Measurements from ENCODE around the gene OSBPL5.
"Not testable (repeated sequence)": the region's sequence is repeated elsewhere in the genome, so short reads cannot be mapped to it uniquely, and the experiment has no call there.

OSBPL5 gene

DNA sequence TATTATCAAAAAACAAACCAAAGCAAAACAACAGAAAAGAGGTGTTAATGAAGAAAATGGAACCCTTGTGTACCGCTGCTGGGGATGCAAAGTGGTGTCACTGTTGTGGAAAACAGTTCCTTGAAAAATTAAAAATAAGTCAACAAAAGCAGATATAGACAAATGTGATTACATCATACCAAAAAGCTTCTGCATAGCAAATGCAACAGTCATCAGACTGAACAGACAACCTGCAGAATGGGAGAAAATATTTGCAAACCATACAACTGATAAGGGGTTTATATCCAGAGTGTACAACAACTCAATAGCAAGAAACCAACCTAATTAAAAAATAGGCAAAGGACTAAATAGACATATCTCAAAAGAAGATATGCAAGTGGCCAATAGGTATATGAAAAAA, 85.0 kb downstream of the OSBPL5 start:
- DNase-seq = no peak

DNA sequence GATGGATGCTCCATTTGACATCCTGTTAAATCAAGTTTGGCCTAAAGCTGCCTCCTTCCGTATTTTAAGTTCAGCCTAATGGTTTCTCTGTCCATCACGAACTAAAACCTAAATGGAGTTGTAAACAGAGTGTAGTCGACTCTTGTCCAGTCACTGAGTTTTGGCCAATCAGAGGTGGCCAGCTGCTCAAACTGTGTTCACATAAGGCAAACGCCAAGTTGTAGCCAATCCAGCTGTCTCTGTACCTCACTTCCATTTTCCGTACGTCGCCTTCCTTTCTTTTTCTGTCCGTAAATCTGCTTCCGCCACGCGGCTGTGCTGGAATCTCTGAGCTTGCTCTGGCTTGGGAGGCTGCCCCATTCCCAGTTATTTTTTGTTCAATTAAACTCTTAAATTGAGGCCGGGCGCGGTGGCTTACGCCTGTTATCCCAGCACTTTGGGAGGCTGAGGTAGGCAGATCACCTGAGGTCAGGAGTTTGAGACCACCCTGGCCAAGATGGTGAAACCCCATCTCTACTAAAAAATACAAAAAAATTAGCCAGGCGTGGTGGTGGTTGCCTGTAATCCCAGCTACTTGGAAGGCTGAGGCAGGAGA, 87.2 kb downstream of the OSBPL5 start:
- no peak for DNase-seq

DNA sequence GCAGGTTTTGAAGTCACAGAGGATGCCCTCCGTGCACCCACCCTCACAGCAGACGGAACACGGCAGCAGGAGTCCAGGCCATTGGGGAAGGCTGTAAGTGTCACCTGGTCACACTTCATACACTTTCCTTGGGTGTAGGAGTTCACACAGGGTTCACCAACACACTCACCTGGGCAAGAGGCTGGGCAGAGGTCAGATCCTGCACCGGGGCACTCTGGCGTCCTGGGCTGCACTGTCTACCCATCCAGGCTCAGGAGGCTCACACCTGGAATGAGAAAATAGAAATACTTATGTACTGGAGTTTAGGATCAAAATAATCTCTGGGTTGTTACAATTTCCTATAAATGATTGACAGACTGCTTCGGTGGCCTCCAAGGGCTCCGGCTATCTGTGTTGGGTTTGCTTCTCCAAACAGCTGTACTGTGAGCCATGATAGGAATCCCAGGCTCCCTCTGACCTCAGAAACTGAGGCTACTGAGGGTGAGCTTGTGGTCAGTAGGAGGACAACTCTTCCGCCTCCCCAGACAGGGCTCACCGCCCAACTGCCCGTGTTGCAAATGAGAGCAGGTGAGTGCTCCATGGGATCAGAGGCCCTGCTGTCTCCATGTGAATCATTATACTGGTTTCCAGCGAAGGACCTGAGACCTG, 87.8 kb downstream of the OSBPL5 start:
- DNase-seq = no peak

DNA sequence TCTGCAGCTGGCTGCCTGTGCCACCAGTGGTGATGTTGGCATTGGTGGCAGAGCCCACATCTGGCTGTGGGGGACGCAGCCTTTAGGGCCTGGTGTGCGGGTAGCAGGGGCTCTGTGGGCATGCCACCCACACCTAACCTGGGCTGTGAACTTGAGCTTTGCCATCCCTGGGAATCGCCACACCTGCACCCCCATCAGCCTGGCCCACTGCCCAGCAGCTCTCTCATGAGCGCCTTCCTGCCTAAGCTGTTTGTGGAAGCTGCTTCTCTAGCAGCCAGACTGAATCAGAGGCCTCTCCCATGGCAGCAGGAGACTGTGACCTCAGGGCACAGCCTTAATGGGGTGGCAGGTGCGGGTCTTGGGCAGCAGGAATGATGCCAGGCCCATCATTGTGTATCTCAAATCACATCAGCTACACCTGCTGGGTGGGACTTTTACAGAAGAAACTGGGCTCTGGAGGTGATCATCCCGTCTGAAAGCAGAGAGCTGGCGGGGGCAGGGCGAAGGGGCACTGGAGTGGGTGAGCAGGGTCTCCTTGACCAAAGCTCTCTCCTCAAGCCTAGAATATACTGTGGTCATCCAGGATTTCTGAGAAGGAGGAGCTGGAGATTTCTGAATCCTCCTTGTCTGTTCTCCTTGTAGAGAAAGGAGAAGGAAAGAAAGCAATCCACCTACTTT, 90.1 kb downstream of the OSBPL5 start:
- DNase-seq = no peak

DNA sequence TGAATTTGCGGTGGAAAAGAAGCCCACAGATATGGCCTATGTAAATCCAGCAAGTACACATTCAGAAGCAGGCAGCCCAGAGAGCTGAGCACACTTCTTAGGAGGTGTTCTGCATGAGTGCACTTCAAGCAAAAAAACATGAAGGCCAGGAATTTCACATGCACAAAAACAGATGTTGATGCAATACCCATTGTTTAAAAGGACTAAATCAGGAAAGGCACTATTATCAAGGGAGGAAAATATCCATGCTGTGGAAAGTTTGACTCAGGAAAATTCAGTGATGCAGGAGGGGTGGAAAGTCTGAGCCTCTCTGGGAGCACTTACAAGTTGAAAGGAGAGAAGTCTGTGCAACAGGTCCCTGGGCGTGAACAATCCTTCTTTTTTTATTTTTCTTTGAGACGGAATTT, 92.1 kb downstream of the OSBPL5 start:
- DNase-seq = no peak

DNA sequence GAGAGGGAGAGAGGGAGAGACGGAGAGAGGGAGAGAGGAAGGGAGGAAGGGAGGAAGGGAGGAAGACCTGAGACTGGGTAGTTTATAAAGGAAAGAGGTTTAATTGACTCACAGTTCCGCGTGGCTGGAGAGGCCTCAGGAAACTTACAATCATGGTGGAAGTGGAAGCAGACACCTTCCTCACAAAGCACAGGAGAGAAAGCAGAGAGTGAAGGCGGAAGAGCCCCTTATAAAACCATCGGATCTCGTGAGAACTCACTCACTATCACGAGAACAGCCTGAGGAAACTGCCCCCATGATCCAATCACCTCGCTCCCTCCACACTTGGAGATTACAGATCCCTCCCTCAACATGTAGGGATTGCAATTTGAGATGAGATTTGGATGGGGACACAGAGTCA, 95.7 kb downstream of the OSBPL5 start:
- DNase-seq = no peak

DNA sequence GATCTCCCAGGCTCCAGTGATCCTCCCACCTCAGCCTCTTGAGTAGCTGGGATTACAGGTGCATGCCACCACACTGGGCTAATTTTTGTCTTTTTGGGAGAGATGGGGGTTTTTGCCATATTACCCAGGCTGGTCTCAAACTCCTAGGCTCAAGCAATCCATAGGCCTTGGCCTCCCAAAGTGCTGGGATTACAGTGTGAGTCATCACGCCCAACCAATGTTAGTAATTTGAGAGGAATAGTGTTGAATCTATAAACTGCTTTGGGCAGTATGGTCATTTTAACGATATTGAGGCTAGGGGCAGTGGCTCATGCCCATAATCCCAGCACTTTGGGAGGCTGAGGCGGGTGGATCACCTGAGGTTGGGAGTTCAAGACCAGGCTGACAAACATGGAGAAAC, 98.8 kb downstream of the OSBPL5 start:
- not testable (repeated sequence) for DNase-seq

DNA sequence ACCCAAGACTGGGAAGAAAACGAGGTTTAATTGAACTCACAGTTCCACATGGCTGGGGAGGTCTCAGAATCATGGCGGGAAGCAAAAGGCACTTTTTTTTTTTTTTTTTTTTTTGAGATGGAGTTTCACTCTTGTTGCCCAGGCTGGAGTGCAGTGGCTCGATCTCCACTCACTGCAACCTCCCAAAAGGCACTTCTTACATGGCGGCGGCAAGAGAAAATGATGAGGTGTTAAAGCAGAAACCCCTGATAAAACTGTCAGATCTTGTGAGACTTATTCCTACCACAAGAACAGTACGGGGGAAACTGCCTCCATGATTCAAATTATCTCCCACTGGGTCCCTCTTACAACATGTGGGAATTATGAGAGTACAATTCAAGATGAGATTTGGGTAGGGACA, 100.4 kb downstream of the OSBPL5 start:
- not testable (repeated sequence) for DNase-seq

DNA sequence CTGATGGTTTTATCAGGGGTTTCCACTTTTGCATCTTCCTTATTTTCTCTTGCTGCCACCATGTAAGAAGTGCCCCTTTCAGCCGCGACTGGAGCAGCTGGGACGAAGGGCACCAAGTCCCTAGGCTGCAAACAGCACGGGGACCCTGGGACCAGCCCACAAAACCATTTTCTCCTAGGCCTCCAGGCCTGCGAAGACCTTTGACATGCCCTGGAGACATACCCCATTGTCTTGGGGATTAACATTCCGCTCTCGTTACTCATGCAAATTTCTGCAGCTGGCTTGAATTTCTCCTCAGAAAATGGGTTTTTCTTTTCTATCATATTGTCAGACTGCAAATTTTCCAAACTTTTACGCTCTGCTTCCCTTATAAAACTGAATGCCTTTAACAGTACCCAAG, 101.2 kb downstream of the OSBPL5 start:
- not testable (repeated sequence) for DNase-seq

DNA sequence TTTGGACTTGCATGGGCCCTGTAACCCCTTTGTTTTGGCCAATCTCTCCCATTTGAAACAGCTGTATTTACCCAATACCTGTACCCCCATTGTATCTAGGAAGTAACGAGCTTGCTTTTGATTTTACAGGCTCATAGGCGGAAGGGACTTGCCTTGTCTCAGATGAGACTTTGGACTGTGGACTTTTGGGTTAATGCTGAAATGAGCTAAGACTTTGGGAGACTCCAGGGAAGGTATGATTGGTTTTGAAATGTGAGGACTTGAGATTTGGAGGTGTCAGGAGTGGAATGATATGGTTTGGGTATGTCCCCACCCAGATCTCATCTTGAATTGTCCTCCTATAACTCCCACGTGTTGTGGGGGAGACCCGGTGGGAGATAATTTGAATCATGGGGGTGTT, 101.7 kb downstream of the OSBPL5 start:
- DNase-seq = not testable (repeated sequence)

DNA sequence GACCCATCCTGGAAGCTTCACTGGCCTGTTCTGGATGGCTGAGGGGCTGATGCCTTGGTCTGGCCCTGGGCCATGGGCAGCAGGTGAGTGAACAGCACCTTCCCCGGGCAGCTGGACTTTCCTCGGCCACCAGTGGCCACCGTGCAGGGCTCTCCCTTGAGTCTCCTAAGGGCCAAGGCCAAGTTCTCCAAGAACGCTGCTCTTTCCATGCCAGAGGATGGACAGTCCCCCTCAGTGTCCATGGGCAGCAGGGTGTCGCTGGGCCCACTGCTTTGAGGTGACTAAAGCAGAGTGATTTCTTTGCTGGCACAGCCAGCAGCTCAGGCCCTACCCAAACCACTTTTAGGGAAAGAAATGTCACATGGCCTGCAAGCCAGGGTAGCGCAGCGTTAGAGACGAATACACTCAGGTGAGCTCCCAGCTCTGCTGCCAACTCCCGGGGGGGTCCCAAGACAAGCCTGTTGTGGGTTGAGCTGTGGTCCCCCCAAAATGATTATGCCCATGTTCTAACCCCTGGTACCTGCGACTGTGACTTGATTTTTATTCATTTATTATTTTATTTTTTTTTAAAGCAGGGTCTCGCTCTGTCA, 104.6 kb downstream of the OSBPL5 start:
- DNase-seq = no peak

DNA sequence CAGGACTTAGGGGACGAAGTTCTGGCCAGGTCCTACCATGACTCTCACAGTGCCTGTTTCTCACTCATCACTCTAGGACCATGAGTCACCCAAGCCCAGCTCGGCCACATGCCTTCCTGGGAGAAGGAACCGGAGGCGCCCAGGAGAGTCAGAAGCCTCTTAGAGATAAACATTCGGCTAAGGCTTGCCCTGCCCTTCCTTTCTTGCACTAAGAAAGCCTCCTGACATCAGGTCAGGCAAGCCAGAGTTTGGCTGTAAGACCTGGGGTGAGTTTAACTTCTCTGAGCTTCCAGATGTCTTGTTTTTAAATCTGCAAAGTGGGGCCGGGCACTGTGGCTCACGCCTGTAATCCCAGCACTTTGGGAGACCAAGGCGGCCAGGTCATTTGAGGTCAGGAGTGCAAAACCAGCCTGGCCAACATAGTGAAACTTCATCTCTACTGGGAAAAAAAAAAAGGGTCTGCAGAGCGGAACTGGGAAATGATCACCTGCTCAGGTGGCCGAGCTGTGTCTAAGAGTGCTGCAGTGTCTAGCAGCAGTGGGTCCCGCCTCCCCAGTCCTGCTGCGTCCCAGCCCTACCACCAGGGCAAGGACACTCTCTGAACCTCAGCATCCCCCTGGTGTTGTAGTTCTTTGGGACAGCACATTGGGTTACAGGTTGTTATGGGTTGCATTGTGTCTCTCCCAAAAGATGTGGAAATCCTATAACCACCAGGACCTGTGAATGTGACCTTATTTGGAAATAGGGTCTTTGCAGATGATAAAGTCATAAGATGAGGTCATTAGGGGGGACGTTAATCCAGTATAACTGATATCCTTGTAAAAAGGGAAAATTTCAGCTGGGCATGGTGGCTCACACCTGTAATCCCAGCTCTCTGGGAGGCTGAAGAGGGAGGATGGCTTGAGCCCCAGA, 106.1 kb downstream of the OSBPL5 start:
- DNase-seq = no peak

DNA sequence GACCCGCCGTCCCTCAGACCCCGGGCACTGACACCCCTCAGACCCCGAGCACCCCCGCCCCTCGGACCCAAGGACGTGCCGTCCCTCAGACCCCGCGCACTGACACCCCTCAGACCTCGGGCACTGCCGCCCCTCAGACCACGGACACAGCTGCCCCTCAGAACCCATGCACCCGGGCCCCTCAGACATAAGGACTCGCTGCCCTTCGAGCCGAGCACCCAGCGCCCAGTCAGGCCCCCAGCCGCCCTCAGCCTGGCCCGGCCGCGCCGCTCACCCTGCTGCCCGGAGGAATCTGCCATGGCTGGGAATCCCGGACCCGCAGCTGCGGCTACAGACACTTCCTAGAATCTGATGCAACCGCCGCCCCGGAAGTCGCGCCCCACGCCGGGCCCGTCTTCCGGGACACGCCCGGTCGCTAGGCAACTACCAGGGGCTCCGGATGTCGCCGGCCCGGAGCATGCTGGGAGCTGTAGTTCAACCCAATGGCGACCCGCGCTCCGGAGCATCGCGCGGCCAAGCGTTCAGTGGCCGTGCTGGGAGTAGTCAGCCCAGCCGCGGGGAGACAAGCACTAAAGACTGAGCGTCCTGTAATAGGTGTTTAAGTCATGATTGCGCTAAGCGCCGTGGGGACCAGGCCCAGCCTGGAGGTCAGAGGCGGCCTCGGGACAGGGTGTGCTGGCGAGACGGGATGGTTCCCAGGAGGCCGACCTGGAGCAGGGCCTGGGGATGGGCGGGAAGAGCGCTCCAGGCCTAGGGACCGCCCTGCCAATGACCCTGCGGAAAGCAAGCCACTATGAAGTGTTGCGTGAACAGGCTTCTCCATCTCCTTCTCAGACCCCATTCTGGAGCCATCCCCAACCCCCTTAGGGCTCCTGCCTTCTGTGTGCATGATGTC, 107.8 kb downstream of the OSBPL5 start, which contains the start of gene CARS1:
Gene CARS1, minus strand, starts transcription at position 355 of the 895 bp plus-strand sequence. Its CDS starts 56 bp downstream, at position 299.
- peak; percentile 94 for DNase-seq

DNA sequence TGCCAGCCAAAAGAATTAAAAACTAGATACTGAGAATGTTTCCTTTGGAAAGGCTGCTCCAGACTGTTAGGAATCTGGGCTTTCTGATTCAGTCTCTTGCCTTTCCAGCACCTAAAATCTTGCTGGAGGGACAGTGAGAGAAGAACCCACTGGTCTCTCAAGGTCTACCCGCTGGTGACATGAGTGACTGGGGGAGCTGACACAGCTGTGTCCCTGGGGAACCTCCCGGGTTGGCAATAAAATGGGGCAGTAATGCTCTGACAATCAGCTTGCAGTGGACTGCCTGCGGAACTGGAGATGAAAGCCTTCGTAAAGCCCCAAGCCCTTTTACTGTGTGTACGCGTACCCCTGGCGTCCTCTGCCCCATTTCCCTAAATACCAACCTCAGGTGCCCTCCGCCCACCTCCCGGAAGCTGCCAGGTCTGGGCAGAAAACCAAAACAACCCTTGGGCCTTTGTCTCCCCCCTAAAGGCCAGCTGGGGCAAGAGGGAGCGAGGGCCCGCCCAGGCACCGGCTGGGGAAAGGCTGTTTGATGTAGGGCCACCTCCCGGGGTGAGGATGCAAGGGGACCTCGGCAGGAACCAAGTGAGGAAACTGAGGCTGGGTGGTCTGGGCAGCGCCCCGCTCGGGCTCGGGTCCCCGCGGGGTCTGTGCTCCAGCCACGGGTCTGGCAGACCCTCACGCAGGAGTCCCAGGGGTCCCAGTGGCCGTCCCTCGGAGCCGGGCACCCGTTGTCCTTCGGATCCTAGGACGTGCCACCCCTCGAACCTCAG, 108.6 kb downstream of the OSBPL5 start:
- DNase-seq = peak; percentile 23 to 52

DNA sequence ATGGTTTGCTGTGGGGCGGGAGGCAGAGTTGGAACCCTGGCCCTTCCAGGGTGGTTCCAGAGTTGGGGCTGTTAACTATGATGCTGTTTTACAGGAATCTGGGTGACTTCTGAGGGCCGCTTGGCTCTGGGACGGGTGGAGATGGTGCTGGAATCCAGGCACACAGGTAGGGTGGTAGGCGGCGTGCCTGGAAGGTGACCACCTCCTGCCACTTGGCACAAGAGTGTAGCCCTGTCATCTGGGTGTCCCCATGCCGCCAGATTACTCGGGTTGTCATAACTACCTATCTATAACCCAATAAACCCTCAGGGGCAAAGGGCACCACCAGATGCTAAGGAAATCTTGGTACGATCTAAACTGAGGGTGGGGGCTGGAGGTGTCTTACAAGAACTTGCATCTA, 109.2 kb downstream of the OSBPL5 start:
- no peak for DNase-seq

DNA sequence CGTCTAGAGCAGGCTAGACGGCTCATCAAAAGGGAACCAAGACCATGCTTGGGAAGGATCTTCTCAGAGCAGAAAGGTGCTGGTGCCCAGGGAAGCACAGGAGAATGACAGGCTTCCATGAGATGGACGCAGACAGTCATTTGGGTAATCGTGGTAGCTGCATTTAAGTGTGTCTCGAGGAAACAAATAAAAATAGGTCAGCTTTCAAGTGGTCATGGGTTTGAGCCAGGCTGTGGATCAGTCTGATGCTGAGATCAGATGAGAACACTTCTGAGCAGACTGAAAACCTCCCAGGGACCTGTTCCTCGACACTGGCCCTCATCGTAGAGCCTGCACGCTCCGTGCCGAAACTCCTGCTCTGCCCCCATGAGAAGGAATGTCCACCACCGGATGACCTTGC, 112.5 kb downstream of the OSBPL5 start:
- no peak for DNase-seq

DNA sequence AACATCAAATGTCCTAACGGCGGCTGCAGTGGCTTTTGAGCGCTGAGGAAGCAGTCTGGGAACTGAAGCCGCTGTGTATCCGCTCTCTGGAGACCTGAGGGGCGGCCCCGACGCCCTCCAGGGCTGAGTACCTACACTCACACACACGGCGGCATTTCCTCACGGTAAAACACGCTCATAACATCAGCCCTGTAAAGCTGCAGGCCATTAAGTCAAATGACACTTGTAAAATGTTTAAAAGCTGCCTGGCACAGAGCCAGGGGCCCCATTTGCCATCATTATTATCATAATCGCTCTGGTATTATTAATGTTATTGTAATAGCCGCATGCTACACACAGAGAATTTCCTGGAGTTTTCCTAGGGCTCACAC, 113.0 kb downstream of the OSBPL5 start:
- DNase-seq = no peak

DNA sequence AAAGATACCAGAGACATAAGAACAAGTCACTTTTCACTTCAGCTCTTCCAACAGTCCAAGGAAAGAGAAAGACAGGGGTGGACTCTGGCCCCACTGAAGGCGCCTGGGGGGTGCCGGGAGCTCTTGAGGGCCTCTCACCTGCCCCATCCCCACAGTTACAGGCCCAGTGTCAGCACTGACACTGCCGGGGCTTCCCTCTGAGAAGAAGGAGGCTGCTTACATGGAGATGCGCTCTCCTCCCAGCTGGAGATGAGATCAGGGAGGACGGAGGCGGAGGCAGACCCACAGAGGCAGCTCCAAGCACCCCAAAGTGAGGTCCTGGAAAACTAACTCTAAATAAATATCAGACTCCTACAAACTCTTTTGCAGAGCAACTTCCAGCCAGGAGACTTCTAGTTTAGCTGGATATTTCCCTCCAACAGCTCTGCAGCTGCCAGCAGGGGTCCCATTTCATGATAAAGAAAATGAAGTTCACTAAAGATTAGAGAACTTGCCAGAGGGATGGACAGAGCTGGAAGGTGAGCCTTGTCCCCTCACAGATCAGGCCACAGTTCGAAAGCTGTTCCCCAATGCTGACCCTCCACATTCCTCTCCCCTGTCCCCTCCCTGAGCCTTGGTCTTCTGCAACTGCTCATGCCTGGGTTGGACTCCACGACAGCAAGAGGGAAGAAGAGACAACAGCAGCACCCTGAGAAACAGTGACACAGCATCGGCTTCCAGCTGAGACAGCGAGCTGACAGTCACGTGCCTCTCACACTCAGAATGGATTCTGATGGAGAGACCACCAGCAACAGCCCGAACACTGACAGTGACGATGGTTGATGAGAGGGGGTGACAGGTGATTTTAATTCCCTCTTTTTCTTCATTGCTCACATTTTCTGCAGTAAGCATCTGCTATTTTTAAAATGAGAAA, 113.7 kb downstream of the OSBPL5 start:
- DNase-seq = no peak

DNA sequence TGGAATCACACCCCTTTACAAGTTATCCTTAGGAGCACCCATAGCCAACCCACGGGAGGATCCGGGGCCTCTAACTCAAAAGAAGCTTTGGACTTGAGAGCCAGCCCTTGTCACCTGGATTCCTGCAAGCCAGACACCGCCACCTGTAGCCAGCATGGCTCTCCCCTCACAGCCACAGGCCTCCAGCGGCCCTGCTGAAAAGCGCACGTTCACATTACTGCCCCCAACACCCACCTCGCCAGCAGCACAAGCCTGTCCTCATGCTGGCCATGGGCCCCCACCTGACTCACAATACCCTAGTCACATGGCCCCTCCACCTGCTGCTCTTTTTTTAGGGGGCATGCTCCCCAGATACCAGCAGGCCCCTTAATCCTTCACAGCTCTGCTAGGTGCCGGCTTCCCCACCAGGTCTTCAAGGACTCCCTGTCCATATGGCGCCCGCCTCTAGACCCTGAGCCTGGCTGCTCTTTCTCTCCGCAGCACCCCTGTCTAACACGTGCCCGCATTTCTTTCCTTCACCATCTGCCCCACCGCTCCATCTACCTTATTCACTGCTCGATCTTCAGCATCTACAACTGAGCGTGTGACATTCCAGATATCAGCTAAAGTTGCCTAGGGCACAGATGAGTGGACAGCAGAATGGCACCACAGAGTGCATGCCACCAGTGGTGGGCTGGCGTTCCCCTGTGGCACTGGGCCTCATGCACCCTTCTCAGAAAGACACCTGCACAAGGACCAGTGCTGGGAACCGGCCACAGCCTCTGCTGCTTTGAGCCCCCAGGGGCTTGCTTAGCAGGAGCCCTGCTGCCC, 114.5 kb downstream of the OSBPL5 start:
- no peak for DNase-seq
